HG03378 (cell line): ENCODE data around the gene NR3C1.

ENCODE experiments used
- ATAC-seq: cut with Tn5 transposase; IDR thresholded peaks from one replicate; pipeline ENCODE4 v1.9.1; 2021; ENCODE audit warnings: mild to moderate bottlenecking, moderate library complexity; ENCODE audit not compliant: unreplicated experiment

NR3C1 gene

GRCh38 chr5:143426437-143426991 is 23.0 kb upstream of the NR3C1 start:
- peak; percentile 77 for ATAC-seq

GRCh38 chr5:143425835-143426234 is 22.3 kb upstream of the NR3C1 start:
- no peak for ATAC-seq

GRCh38 chr5:143418140-143418866 is 14.8 kb upstream of the NR3C1 start:
- peak; percentile 46 for ATAC-seq

GRCh38 chr5:143417503-143418139 is 14.1 kb upstream of the NR3C1 start:
- ATAC-seq: no peak

DNA sequence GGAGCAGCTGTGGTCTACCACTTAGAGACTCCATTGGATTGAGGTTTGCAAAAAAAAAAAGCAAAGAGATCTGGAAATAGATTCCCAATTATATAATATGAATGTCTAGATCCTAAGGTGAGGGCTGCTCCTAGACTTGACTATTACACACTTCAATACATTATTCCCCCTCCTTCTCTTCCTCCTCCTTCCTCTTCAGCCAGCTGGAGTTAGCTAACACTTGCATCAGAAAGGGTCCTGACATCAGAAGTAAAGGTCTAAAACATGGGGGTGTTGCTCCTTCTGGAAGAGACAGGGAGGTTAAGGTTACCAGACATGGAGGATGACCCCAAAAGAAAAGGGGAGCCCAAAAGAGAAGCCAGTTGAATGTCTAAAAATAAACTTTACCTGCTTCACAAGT is 12.9 kb upstream of the NR3C1 start:
- ATAC-seq: no peak

DNA sequence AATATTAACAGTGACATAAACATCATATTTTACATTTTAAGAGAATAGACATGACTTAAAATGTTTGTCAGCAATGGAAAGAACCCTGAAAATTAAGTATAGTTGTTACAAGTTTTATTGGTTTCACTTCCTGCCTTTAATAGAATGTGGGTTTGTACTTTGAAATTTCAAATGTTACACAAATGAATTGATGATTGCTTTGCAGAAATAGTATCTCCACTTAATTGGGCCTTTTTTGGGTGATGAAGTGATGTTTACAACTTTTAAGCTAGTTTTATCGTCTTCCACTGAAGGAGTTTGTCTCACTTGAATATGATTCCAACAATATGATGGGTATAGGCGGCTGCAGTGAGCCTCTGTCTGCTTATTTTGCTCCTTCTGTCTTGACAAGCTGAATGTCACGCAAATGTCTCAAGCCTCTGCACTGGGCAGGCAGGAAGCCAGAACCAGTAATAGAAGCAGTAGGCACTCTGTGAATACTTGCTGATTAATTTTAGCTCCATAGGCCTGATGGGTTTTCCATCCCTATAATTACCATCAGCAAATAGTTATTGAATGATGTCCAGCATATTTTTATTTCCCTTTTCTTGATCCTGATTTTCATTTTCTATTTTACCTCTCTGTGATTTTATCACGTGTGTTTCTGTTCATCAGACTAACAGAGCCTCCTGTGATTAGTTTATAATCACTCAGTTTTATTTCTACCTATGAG is 10.6 kb upstream of the NR3C1 start:
- peak; percentile 65 for ATAC-seq

DNA sequence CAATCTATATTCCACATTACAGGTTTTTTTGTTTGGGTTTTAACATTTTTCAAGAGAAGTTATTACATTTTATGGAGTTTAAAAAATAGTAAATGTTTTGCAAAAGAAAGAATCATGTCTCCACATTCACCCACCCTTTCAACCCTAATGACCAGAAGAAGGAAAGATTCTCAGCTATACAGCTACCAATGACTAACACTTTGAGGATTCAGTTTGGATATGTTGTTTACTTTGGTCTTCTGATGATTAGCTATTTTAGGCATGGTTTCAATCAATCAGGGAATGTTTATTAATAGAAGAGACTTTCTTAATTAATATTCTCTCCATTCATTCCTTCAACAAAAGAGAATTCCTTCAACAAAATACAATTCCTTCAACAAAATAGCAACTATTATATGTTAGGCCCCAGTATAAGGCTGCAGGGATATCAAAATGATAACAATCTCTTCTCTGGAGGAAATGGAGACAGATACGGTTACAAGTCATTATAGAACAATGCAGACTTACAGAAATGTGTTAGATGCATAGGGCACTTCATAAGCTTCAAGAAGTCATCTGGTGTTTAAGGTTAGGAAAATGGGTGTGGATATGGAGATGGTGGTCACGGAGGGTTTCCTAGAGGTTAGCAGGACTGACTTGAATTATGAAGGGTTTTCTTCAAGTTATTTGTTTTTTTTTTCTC is 9.3 kb upstream of the NR3C1 start:
- ATAC-seq: no peak

- ATAC-seq: no peak
Measured at GRCh38 chr5:143409926-143410325, 6.4 kb upstream of the NR3C1 start.

- ATAC-seq: no peak
Measured at GRCh38 chr5:143406408-143406807, 2.9 kb upstream of the NR3C1 start.

- ATAC-seq: no peak
Measured at GRCh38 chr5:143405849-143406098, 2.3 kb upstream of the NR3C1 start.

- ATAC-seq: peak; percentile 29
Measured at GRCh38 chr5:143405063-143405848, 1.8 kb upstream of the NR3C1 start.

- peak; percentile 21 for ATAC-seq
Measured at GRCh38 chr5:143404416-143405062, 1.1 kb upstream of the NR3C1 start.

GRCh38 chr5:143403334-143403592 is 223 bp downstream of the NR3C1 start:
- ATAC-seq: peak; percentile 4

- ATAC-seq: no peak
Measured at GRCh38 chr5:143402553-143403333, 743 bp downstream of the NR3C1 start.

DNA sequence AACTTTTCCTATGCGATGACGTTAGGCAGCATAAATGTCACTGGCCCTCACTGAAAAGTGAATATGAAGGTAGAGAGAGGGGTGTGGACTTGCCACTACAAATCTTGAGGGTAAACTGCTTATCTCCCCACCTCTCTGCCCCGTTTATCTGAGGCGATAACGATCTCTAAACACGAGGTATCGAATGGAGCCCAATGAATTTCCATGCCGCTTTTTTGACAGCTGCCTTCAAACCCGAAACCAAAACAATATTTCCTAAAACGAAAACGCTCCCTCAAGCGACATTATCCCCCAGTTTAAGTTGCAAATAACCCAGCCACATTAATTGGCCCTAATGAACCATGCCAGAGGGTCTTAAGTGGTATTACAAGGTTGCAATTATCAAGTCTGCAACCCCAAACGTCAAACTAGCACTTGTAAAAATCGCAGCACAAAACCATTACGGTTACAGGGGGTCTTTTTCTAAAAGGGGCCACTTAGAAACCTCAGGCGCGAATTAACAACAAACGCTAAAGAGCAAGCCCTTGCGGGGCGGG is 1.4 kb downstream of the NR3C1 start:
- no peak for ATAC-seq

DNA sequence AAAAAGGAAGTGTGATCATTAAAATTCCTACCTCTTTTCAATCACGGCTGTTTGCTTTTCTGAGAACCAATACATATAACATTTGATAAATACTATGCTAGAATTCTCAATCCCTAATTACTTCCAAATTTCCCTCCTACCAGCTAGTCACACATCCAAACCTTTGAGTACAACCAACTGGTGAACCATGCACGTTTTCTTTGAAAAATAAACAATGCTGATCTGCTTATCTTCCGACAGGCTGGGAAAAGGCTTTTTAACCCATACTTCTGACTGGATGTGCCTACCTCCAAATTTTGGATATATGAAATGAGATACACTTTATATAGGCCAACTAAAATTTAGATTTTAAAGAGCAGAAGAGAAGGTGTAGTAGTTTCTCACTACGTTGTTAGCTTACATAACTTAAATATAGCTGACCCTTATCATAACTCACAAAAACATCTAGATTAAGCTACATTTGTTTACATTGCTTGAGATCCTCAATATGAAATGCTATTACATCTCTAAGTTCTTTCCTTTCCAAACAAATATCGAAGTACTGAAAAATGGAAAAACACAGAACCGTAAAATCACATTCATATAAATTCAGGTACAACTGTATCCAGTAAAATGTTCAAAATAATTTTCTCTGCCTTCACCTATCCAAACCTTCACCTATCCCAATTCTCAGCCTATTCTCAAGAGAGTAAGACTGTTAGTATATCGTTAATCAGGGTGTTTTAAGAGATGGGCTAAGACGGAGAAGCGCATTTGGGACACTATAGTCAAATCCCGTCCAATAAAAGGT is 2.1 kb downstream of the NR3C1 start:
- no peak for ATAC-seq

DNA sequence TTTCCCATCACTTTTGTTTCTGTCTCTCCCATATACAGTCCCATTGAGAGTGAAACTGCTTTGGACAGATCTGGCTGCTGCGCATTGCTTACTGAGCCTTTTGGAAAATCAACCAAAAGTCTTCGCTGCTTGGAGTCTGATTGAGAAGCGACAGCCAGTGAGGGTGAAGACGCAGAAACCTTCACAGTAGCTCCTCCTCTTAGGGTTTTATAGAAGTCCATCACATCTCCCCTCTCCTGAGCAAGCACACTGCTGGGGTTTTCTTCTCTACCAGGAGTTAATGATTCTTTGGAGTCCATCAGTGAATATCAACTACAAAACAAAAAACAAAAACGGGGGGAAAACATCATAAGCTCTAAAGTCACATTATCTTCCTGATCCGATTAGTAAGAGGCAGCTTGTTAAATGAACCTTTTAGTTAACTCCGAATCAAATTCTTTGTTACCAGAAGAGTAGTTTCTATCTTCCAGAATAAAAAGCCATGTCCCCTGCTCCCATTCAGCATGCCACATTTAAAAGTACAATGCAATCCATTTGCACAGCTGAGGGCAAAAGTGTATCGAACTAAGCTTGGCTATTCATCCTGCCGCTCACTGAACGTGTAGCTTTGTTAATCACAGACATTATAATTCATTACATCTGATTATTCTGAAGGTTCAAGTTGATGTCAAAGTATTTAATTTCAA is 2.8 kb downstream of the NR3C1 start:
- ATAC-seq: no peak
